GM19025 (cell line): ENCODE measurements around the gene TSPAN14.
A peak's percentile ranks its signal among the peaks of the same experiment; 100 is the strongest.

Source experiments
- ATAC-seq: cut with Tn5 transposase; IDR thresholded peaks from one replicate; pipeline ENCODE4 v1.9.1; 2021; ENCODE audit warnings: mild to moderate bottlenecking, low read depth, moderate library complexity; ENCODE audit not compliant: unreplicated experiment

The TSPAN14 gene

GRCh38 chr10:80454513-80455460, 677 bp downstream of the TSPAN14 start:
- peak; percentile 16 for ATAC-seq

- no peak for ATAC-seq
Measured at GRCh38 chr10:80455461-80456349, 1.6 kb downstream of the TSPAN14 start.

- no peak for ATAC-seq
Measured at GRCh38 chr10:80457554-80458262, 3.6 kb downstream of the TSPAN14 start.

GRCh38 chr10:80458263-80458625, 4.1 kb downstream of the TSPAN14 start:
- no peak for ATAC-seq

GRCh38 chr10:80458638-80459037, 4.5 kb downstream of the TSPAN14 start:
- ATAC-seq: no peak

- peak; percentile 38 for ATAC-seq
Measured at GRCh38 chr10:80459047-80459865, 5.1 kb downstream of the TSPAN14 start.

GRCh38 chr10:80460399-80461207, 6.5 kb downstream of the TSPAN14 start:
- ATAC-seq: no peak

GRCh38 chr10:80461208-80462183, 7.4 kb downstream of the TSPAN14 start:
- ATAC-seq: no peak

- ATAC-seq: no peak
Measured at GRCh38 chr10:80462299-80462980, 8.3 kb downstream of the TSPAN14 start.

GRCh38 chr10:80462981-80463741, 9.1 kb downstream of the TSPAN14 start:
- peak; percentile 21 for ATAC-seq

- ATAC-seq: no peak
Measured at GRCh38 chr10:80463868-80464267, 9.8 kb downstream of the TSPAN14 start.

- ATAC-seq: no peak
Measured at GRCh38 chr10:80464557-80465450, 10.7 kb downstream of the TSPAN14 start.

- no peak for ATAC-seq
Measured at GRCh38 chr10:80465451-80465835, 11.3 kb downstream of the TSPAN14 start.

GRCh38 chr10:80465839-80466590, 11.9 kb downstream of the TSPAN14 start:
- ATAC-seq: no peak
